ENCODE measurements around the gene GPD1L.

DNA sequence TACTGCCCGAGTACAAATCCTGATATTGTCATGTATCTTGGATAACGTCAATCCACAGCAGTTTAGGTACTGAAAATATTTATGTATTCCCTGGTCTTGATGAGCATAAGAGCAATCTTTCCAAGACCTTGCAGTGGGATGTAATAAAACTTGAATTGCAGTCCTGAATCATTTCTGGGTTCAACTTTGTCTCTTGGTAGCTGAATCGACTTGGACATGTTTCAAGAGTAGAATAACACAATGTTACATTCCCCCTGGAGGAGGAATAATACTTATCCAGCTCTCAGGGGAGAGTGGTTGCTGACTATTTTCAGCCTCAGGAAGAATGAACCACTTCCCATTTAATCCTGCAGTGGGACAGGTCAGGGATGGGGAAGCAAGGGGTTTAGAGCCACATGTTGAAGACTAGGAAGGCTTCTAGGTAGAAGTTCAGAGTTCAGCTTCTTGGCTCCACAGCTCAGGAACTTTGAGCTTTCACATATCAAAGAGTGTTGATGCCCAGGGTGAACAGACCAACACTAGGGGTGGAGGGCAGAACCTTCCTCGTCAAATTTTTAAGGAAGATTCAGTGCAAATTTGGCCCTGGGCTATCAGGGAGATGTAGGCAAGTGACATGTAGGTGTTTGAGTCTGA lies 43.4 kb upstream of the GPD1L start:
- no peak for TF ChIP-seq POLR2A (IDR thresholded peaks at IDR 0.05; ENCODE audit: low read depth, low read length)
- no peak for TF ChIP-seq CTCF (conservative IDR thresholded peaks at IDR 0.05; ENCODE audit: low read depth, low read length)
